A549 (cell line): ENCODE data around the gene HMGCLL1. TPM values are rescaled to one million over a fixed set of nuclear protein-coding genes. Genes with fewer than 3 reads are reported as not detected.

Source experiments
- ATAC-seq, 2 experiments: fragments of 200-7000 bp in 1 of 2; fragments of >200 bp in 1 of 2; cut with Nextera tagmentation in 1 of 2; cut with Tn5 transposase in 1 of 2; 3 replicates each; pipeline versions ENCODE4 v1.8.0 to v1.9.1; 2018 to 2020; ENCODE audit warnings: mild to moderate bottlenecking in 1 of 2, moderate library complexity in 1 of 2
- CTCF ChIA-PET: fragments of 300-600 bp; sonication (Branson Sonifier 250); formaldehyde crosslinking; extraction: SDS; loops from one replicate; lab custom pipeline; 2021; ENCODE audit warnings: antibody characterized with exemption, inconsistent platforms; lab: Yijun Ruan, JAX
- POLR2A ChIA-PET: fragments of 350-600 bp; formaldehyde crosslinking; extraction: SDS; loops from one replicate; lab custom pipeline; 2021; ENCODE audit warnings: antibody characterized with exemption, inconsistent platforms; lab: Yijun Ruan, JAX
- DNase-seq, 2 experiments: peaks; one replicate each; pipeline versions ENCODE4 v3.0.0 to v3.0.0-alpha.2; 2011 to 2016; ENCODE audit warnings: low read depth in 1 of 2, low spot score in 1 of 2
- FAIRE-seq: peaks from 2 replicates; lab custom pipeline; 2011; peaks lifted over from hg19 to GRCh38; lab: Jason Lieb, UNC
- H3K27ac ChIP-seq, 2 experiments: fragments of >200 bp; sonication (Bioruptor Twin); formaldehyde crosslinking; 3 replicates each; pipeline ENCODE4 v1.5.1; 2016 to 2017
- H3K4me1 ChIP-seq: fragments of >200 bp; sonication (Bioruptor Twin); formaldehyde crosslinking; 3 replicates; pipeline ENCODE4 v1.6.1; 2016
- H3K4me2 ChIP-seq: fragments of >200 bp; sonication (Bioruptor Twin); formaldehyde crosslinking; 3 replicates; pipeline ENCODE4 v1.6.1; 2016
- H3K4me3 ChIP-seq: fragments of >200 bp; sonication (Bioruptor Twin); formaldehyde crosslinking; 3 replicates; pipeline ENCODE4 v1.5.1; 2016
- H3K9me3 ChIP-seq: fragments of >200 bp; sonication (Bioruptor Twin); formaldehyde crosslinking; 3 replicates; pipeline ENCODE4 v1.6.1; 2016
- BHLHE40 ChIP-seq: IDR thresholded peaks from 2 replicates; pipeline ENCODE4 v1.6.1; 2012; ENCODE audit warnings: low read depth, low read length, inconsistent platforms
- EHF ChIP-seq: fragments of 250-450 bp; sonication (Bioruptor Pico); IDR thresholded peaks from 2 replicates; pipeline ENCODE4 v1.5.0; 2020; ENCODE audit warnings: mild to moderate bottlenecking
- EHMT2 ChIP-seq: fragments of 200-600 bp; sonication (generic); IDR thresholded peaks from 2 replicates; pipeline ENCODE4 v1.6.1; 2016; ENCODE audit warnings: antibody characterized with exemption, low read depth, mild to moderate bottlenecking, moderate library complexity
- GATA3 ChIP-seq: IDR thresholded peaks from 2 replicates; pipeline ENCODE4 v1.6.1; 2012; ENCODE audit warnings: borderline replicate concordance
- HDAC2 ChIP-seq: fragments of 200-600 bp; sonication (generic); IDR thresholded peaks from 2 replicates; pipeline ENCODE4 v1.6.1; 2016
- HOXB13 ChIP-seq: fragments of 250-450 bp; sonication (Bioruptor Pico); IDR thresholded peaks from 2 replicates; pipeline ENCODE4 v1.5.0; 2020; ENCODE audit warnings: low read depth, mild to moderate bottlenecking, moderate library complexity
- KDM5A ChIP-seq: fragments of 200-600 bp; sonication (generic); IDR thresholded peaks from 2 replicates; pipeline ENCODE4 v1.6.1; 2016; ENCODE audit warnings: antibody characterized with exemption, mild to moderate bottlenecking
- MAFK ChIP-seq: fragments of 450-650 bp; IDR thresholded peaks from 2 replicates; pipeline ENCODE4 v1.6.1; 2014; ENCODE audit not compliant: partially characterized antibody
- NPAS2 ChIP-seq: fragments of 250-450 bp; sonication (Bioruptor Pico); IDR thresholded peaks from 2 replicates; pipeline ENCODE4 v1.8.0; 2022; ENCODE audit warnings: mild to moderate bottlenecking, moderate library complexity, borderline replicate concordance
- NR3C1 ChIP-seq: fragments of >200 bp; sonication (Bioruptor Twin); formaldehyde crosslinking; IDR thresholded peaks from 3 replicates; pipeline ENCODE4 v1.6.1; 2017
- POLR2A ChIP-seq: IDR thresholded peaks from 2 replicates; pipeline ENCODE4 v1.6.1; 2012; ENCODE audit warnings: mild to moderate bottlenecking, low read length
- RARB ChIP-seq: fragments of 250-450 bp; sonication (Bioruptor Pico); IDR thresholded peaks from 2 replicates; pipeline ENCODE4 v1.8.0; 2021; ENCODE audit warnings: mild to moderate bottlenecking, moderate library complexity
- SREBF2 ChIP-seq: fragments of 450-650 bp; IDR thresholded peaks from 2 replicates; pipeline ENCODE4 v1.6.1; 2014; ENCODE audit warnings: mild to moderate bottlenecking, moderate library complexity
- ZC3H11A ChIP-seq: fragments of 450-650 bp; IDR thresholded peaks from 2 replicates; pipeline ENCODE4 v1.6.1; 2014; ENCODE audit warnings: antibody characterized with exemption, mild to moderate bottlenecking
- WGBS: methylation state at CpG from one replicate; pipeline ENCODE4 v1.1.6; 2017; ENCODE audit errors: missing lambda C conversion rate; 5-methylcytosine and 5-hydroxymethylcytosine counted together
- polyA plus RNA-seq, 4 experiments: library from polyadenylated mRNA; depleted of rRNA in 3 of 4; stranded (reverse); fragments of >200 nt; fragmentation: RNase III in 1 of 4; extraction: RNeasy Plus Mini Kit Qiagen cat#74134 plus additional on column Dnase treatment in 1 of 4; gene quantifications; 2 replicates in 3 of 4; 3 replicates in 1 of 4; pipeline ENCODE4 v1.2.3, GENCODE V29; 2011 to 2017
- TF ChIP-seq, protein P1 (sequence below): fragments of 200-600 bp; sonication (generic); IDR thresholded peaks from 2 replicates; pipeline ENCODE4 v1.6.1; 2016; ENCODE audit warnings: antibody characterized with exemption, mild to moderate bottlenecking, moderate library complexity
- TF ChIP-seq, protein P2 (sequence below): IDR thresholded peaks from 2 replicates; pipeline ENCODE4 v1.6.1; 2012; ENCODE audit warnings: low read depth, borderline replicate concordance
- TF ChIP-seq, protein P3 (sequence below): IDR thresholded peaks from 2 replicates; pipeline ENCODE4 v1.6.1; 2012
- TF ChIP-seq, protein P4 (sequence below): fragments of 250-450 bp; sonication (Bioruptor Pico); IDR thresholded peaks from 2 replicates; pipeline ENCODE4 v1.5.0; 2021; ENCODE audit warnings: mild to moderate bottlenecking, moderate library complexity, borderline replicate concordance

The HMGCLL1 gene
- polyA plus RNA-seq, 2 of the 4 experiments (the other 2 are of a cell fraction): 0.28 to 0.78 TPM

DNA sequence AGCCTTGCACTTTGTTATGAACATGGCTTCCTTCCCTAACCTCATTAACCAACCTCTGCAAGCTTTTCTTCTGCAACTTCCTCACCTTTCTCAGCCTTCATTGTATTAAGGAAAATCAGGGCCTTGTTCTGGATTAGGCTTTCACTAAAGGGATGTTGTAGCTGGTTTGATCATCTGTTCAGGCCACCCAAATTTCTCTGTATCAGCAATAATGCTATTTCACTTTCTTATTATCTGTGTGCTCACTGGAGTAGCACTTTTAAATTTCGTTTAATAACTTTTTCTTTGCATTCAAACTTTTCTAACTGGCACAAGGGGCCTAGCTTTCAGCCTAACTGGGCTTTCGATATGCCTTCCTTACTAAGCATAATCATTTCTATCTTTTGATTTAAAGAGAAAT is 155.1 kb downstream of the HMGCLL1 start:
- Histone ChIP-seq H3K4me1 (no peaks in the 10 kb centered on the region), H3K4me3 (no peak overlapping the region), H3K9me3 (no peaks in the 10 kb centered on the region), H3K4me2 (no peak overlapping the region), H3K27ac (no peak overlapping the region)
- POLR2A ChIA-PET: no interaction called here
- CTCF ChIA-PET: no interaction called here
- no peak for TF ChIP-seq SREBF2
- TF ChIP-seq MAFK: peak; percentile 42
- no peak for DNase-seq
- ATAC-seq: no peak
- no peak for FAIRE-seq
- 40% methylated on average over 2 of the region's 2 CpGs for WGBS

GRCh38 chr6:55410674-55411073 is 168.3 kb downstream of the HMGCLL1 start:
- ATAC-seq: no peak
- H3K4me2 ChIP-seq: no peak overlapping the region
- no peak overlapping the region for H3K27ac ChIP-seq
- ChIA-PET POLR2A (no interaction called here), CTCF (no interaction called here)
- H3K9me3 ChIP-seq: no peaks in the 10 kb centered on the region
- no peak for FAIRE-seq
- DNase-seq: no peak
- TF ChIP-seq EHMT2 (no peak), HOXB13 (no peak), EHF (CRISPR knock-in tag) (no peak), POLR2A (no peak), RARB (CRISPR knock-in tag) (no peak), HDAC2 (no peak), NR3C1 (no peak), NPAS2 (no peak), ZC3H11A (no peak), BHLHE40 (no peak)
- TF ChIP-seq, protein P1, sequence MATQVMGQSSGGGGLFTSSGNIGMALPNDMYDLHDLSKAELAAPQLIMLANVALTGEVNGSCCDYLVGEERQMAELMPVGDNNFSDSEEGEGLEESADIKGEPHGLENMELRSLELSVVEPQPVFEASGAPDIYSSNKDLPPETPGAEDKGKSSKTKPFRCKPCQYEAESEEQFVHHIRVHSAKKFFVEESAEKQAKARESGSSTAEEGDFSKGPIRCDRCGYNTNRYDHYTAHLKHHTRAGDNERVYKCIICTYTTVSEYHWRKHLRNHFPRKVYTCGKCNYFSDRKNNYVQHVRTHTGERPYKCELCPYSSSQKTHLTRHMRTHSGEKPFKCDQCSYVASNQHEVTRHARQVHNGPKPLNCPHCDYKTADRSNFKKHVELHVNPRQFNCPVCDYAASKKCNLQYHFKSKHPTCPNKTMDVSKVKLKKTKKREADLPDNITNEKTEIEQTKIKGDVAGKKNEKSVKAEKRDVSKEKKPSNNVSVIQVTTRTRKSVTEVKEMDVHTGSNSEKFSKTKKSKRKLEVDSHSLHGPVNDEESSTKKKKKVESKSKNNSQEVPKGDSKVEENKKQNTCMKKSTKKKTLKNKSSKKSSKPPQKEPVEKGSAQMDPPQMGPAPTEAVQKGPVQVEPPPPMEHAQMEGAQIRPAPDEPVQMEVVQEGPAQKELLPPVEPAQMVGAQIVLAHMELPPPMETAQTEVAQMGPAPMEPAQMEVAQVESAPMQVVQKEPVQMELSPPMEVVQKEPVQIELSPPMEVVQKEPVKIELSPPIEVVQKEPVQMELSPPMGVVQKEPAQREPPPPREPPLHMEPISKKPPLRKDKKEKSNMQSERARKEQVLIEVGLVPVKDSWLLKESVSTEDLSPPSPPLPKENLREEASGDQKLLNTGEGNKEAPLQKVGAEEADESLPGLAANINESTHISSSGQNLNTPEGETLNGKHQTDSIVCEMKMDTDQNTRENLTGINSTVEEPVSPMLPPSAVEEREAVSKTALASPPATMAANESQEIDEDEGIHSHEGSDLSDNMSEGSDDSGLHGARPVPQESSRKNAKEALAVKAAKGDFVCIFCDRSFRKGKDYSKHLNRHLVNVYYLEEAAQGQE: no peak
- TF ChIP-seq, protein P2, sequence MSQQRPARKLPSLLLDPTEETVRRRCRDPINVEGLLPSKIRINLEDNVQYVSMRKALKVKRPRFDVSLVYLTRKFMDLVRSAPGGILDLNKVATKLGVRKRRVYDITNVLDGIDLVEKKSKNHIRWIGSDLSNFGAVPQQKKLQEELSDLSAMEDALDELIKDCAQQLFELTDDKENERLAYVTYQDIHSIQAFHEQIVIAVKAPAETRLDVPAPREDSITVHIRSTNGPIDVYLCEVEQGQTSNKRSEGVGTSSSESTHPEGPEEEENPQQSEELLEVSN: no peak
- TF ChIP-seq, protein P3, sequence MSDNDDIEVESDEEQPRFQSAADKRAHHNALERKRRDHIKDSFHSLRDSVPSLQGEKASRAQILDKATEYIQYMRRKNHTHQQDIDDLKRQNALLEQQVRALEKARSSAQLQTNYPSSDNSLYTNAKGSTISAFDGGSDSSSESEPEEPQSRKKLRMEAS: no peak
- TF ChIP-seq, protein P4, sequence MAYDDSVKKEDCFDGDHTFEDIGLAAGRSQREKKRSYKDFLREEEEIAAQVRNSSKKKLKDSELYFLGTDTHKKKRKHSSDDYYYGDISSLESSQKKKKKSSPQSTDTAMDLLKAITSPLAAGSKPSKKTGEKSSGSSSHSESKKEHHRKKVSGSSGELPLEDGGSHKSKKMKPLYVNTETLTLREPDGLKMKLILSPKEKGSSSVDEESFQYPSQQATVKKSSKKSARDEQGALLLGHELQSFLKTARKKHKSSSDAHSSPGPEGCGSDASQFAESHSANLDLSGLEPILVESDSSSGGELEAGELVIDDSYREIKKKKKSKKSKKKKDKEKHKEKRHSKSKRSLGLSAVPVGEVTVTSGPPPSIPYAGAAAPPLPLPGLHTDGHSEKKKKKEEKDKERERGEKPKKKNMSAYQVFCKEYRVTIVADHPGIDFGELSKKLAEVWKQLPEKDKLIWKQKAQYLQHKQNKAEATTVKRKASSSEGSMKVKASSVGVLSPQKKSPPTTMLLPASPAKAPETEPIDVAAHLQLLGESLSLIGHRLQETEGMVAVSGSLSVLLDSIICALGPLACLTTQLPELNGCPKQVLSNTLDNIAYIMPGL (CRISPR knock-in tag): no peak
- H3K4me3 ChIP-seq: no peak overlapping the region
- H3K4me1 ChIP-seq: no peaks in the 10 kb centered on the region

DNA sequence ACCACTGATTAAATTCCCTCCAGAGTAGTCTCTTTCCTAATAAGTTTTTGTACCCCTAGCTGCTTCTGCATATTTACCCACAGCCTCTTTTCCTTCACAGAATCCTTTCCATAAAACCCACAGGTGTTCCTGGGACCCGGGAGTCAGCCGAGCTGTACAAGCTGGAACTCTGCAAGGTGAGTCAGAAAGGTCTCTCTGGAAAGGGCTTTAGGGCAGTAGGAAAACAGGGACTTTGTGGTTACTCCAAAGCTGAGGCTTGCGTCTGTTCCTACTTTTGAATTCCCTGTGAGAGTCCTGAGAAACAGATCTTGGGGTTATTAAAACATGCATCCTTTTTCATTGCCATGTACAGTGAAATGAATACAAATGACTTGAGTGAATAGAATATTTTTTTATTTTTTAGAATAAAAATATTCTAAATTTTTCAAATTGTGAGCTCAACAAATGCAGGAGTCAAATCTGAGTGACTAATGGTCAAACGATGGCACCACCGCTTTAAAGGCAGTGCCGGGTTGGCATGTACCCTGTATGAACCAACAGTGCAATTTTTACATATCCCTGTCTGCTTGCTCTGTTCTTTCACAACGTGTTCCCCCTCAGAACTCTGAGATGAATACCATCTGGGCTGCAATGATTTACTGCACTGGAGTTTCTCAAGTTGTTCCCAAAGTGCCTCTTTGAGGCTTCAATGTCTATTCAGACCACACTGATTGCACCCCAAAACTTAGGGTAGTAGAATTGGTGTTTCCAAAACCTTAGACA is 173.3 kb downstream of the HMGCLL1 start:
- Histone ChIP-seq H3K9me3 (no peaks in the 10 kb centered on the region), H3K4me3 (no peak overlapping the region), H3K27ac (no peak overlapping the region), H3K4me2 (no peak overlapping the region), H3K4me1 (no peaks in the 10 kb centered on the region)
- 44% methylated on average over 7 of the region's 7 CpGs for WGBS
- no peak for DNase-seq
- no peak for ATAC-seq
- no peak for TF ChIP-seq GATA3
- TF ChIP-seq KDM5A: no peak
- no peak for TF ChIP-seq EHMT2
- no peak for TF ChIP-seq SREBF2
- POLR2A ChIA-PET: no interaction called here
- no peak for FAIRE-seq
- CTCF ChIA-PET: interaction anchor here (0.6 kb wide), 1 partner anchor 1188 kb away, joined by 3 read pairs; no protein-coding TSS in a partner anchor
